Heart left ventricle (tissue), 16 donors: ENCODE data around the gene TPD52L1. TPM values are rescaled to one million over a fixed set of nuclear protein-coding genes. Genes with fewer than 3 reads are reported as not detected.

Experiments
- ATAC-seq, 4 donors: fragments of 200-7000 bp; cut with Tn5 transposase; one replicate each; pipeline ENCODE4 v1.9.1; 2020 to 2022; ENCODE audit warnings: moderate library complexity in 4 of 4, mild to moderate bottlenecking in 3 of 4, moderate number of reproducible peaks in 1 of 4
- DNase-seq, 5 donors: peaks; one replicate each; pipeline ENCODE4 v3.0.0-alpha.2; 2020
- H3K27ac ChIP-seq, 12 donors: fragments of 200-600 bp; sonication (generic) in 4 of 12; one replicate each; pipeline versions ENCODE4 v1.5.0 to v1.8.0; 2016 to 2022; ENCODE audit warnings: mild to moderate bottlenecking in 2 of 12
- H3K27me3 ChIP-seq, 9 donors: fragments of 200-600 bp; sonication (generic) in 2 of 9; one replicate each; pipeline versions ENCODE4 v1.5.1 to v1.8.0; 2016 to 2022; ENCODE audit warnings: mild to moderate bottlenecking in 3 of 9
- H3K36me3 ChIP-seq, 9 donors: fragments of 200-600 bp; sonication (generic) in 2 of 9; one replicate each; pipeline versions ENCODE4 v1.5.0 to v1.8.0; 2018 to 2022; ENCODE audit warnings: mild to moderate bottlenecking in 2 of 9
- H3K4me1 ChIP-seq, 12 donors: fragments of 200-600 bp; sonication (generic) in 4 of 12; one replicate each; pipeline versions ENCODE4 v1.5.0 to v1.8.0; 2016 to 2022; ENCODE audit warnings: mild to moderate bottlenecking in 3 of 12
- H3K4me3 ChIP-seq, 12 donors: fragments of 200-600 bp; sonication (generic) in 4 of 12; one replicate each; pipeline versions ENCODE4 v1.5.0 to v1.8.0; 2017 to 2022; ENCODE audit warnings: mild to moderate bottlenecking in 9 of 12, moderate library complexity in 4 of 12
- H3K9me3 ChIP-seq, 12 donors: fragments of 200-600 bp; sonication (generic) in 4 of 12; one replicate each; pipeline versions ENCODE4 v1.5.0 to v1.8.0; 2016 to 2022; ENCODE audit warnings: mild to moderate bottlenecking in 1 of 12
- CTCF ChIP-seq, 12 donors: fragments of 200-600 bp; sonication (generic) in 4 of 12; IDR thresholded peaks; one replicate each; pipeline versions ENCODE4 v1.5.0 to v1.8.0; 2018 to 2022; ENCODE audit warnings: antibody characterized with exemption in 12 of 12, mild to moderate bottlenecking in 5 of 12
- POLR2A ChIP-seq, 2 donors: fragments of 450-650 bp; IDR thresholded peaks; one replicate each; pipeline ENCODE4 v1.6.1; 2017; ENCODE audit warnings: antibody characterized with exemption in 2 of 2, mild to moderate bottlenecking in 2 of 2, moderate library complexity in 2 of 2
- WGBS, 4 donors: extraction: QIAGEN DNeasy Blood & Tissue Kit in 2 of 4; methylation state at CpG; one replicate each; pipeline versions ENCODE4 v1.1.5 to v1.1.7; 2013 to 2018; 5-methylcytosine and 5-hydroxymethylcytosine counted together
- intact Hi-C, 10 donors: fragments of 100-400 bp; cut with DNase I; formaldehyde crosslinking; loops; one replicate each; pipeline versions ENCODE4 v1.11.1 to v1.14.2; 2022
- polyA plus RNA-seq, 2 donors: library from polyadenylated mRNA; stranded (reverse); fragments of 200-250 nt; gene quantifications; one replicate each; pipeline ENCODE4 v1.2.3, GENCODE V29; 2013
- total RNA-seq, 9 donors: library from RNA; depleted of rRNA in 2 of 9; stranded (reverse); fragments of >200 nt in 2 of 9; fragmentation: NEBNext Ultra II Directional in 3 of 9; extraction: Animal tissue kit (Norgen Biotek cat#: 25700) in 3 of 9; gene quantifications; one replicate each; pipeline versions ENCODE4 v1.1.0 to v1.2.4, GENCODE V29; 2016 to 2023
- donor health status: ischemic (EF 13 %, LVEDD 7.1; RV severe dilation, severe dysfunction).
- donor health status: healthy with polysubstance abuse.
- donor health status: DM: no; HTN: yes; CAD: no.
- donor health status: DM: no; HTN: no; CAD: no.
- donor health status: ischemic (EF 25% LVEDD 6.9; RV normal size, moderate dysfunction).
- donor health status: ischemic (EF 25% LVEDD 5.7; RV mildly dilated, moderate dysfunction).
- donor health status: healthy.
- donor health status: DM: yes; HTN: yes; CAD: no.
- donor health status: ischemic (EF 35%, LVEDD 5.7; RV mildly dilated, moderate dysfunction).
- donor health status: nonischemic (EF 11% LVEDD 7.7; RV severe dilation, severe dysfunction).
- donor health status: DM: yes; HTN: yes; CAD: no.
- donor health status: PGD.
- donor health status: ischemic (EF 29% LVEDD 5.4; RV normal size, mild dysfunction).
- donor health status: nonischemic (EF 23%, LVEDD 6.1; RV moderate dilation, normal function).

The TPD52L1 gene
- total and polyA plus RNA-seq, 11 donors, result 13.0 to 146 (median 69.2) TPM

GRCh38 chr6:125304970-125305660, 151.5 kb downstream of the TPD52L1 start:
- intact Hi-C loops, result loop anchor here in 6 of 10 donors (5.0 to 10.0 kb wide), 7 partner anchors 153 to 680 kb away; partner anchors contain the start of genes TPD52L1 (in 5 of the 6), HINT3 (in 3 of the 6), RNF217 (in 1 of the 6) and TRMT11 (in 1 of the 6)
- Histone ChIP-seq H3K27me3 (no peaks in the 10 kb centered on the region), H3K36me3 (peaks cover 0 to 3% (median 0%) of the 10 kb centered on the region in 9 donors), H3K4me1 (peaks cover 0 to 10% (median 8%) of the 10 kb centered on the region in 12 donors), H3K4me3 (no peak overlapping the region), H3K9me3 (peaks cover 0 to 8% (median 0%) of the 10 kb centered on the region in 12 donors), H3K27ac (no peak overlapping the region)
- ATAC-seq, result no peak
- WGBS, 4 donors, result 80 to 90% (median 84%) methylated on average over 3 of the region's 3 CpGs
- TF ChIP-seq POLR2A (IDR thresholded peaks at IDR 0.05), result no peak
- no peak for TF ChIP-seq CTCF (IDR thresholded peaks at IDR 0.05)
- DNase-seq, result no peak

- WGBS, 4 donors, result 83 to 91% (median 89%) methylated on average over 3 of the region's 3 CpGs
- Histone ChIP-seq H3K27ac (no peak overlapping the region), H3K4me3 (no peak overlapping the region), H3K9me3 (peaks cover 0 to 8% (median 0%) of the 10 kb centered on the region in 12 donors), H3K4me1 (peaks cover 0 to 6% (median 0%) of the 10 kb centered on the region in 12 donors), H3K36me3 (no peaks in the 10 kb centered on the region), H3K27me3 (peaks cover 0 to 3% (median 0%) of the 10 kb centered on the region in 9 donors)
- DNase-seq (no peak), ATAC-seq (no peak)
- no peak for TF ChIP-seq CTCF (IDR thresholded peaks at IDR 0.05)
- TF ChIP-seq POLR2A (IDR thresholded peaks at IDR 0.05), result no peak
- intact Hi-C loops, result loop anchor here in 6 of 10 donors (5.0 to 10.0 kb wide), 6 partner anchors 342 to 678 kb away; partner anchors contain the start of genes HINT3 (in 3 of the 6), RNF217 (in 1 of the 6) and TRMT11 (in 1 of the 6)
Measured at GRCh38 chr6:125306756-125307149, 153.2 kb downstream of the TPD52L1 start.

GRCh38 chr6:125307150-125307838, 153.7 kb downstream of the TPD52L1 start:
- WGBS, 4 donors, result 82 to 92% (median 88%) methylated on average over 6 of the region's 6 CpGs
- no peaks in the 10 kb centered on the region for H3K36me3 ChIP-seq
- TF ChIP-seq CTCF (IDR thresholded peaks at IDR 0.05) (no peak), POLR2A (IDR thresholded peaks at IDR 0.05) (no peak)
- intact Hi-C loops, result loop anchor here in 6 of 10 donors (5.0 to 10.0 kb wide), 6 partner anchors 342 to 678 kb away; partner anchors contain the start of genes HINT3 (in 3 of the 6), RNF217 (in 1 of the 6) and TRMT11 (in 1 of the 6)
- H3K4me1 ChIP-seq, result peaks cover 0 to 6% (median 0%) of the 10 kb centered on the region in 12 donors
- H3K27me3 ChIP-seq, result peaks cover 0 to 3% (median 0%) of the 10 kb centered on the region in 9 donors
- no peak overlapping the region for H3K4me3 ChIP-seq
- DNase-seq (no peak), ATAC-seq (no peak)
- no peak overlapping the region for H3K27ac ChIP-seq
- peaks cover 0 to 8% (median 0%) of the 10 kb centered on the region in 12 donors for H3K9me3 ChIP-seq
